VCaP (cell line): ENCODE results near the gene TANGO2.
A peak's percentile ranks its signal among the peaks of the same experiment; 100 is the strongest.

Experiments
- H3K27ac ChIP-seq: fragments of 450-650 bp; 2 replicates; pipeline ENCODE4 v1.5.1; 2017
- TF ChIP-seq, protein P1 (sequence below): fragments of 450-650 bp; conservative IDR thresholded peaks from 2 replicates; pipeline ENCODE4 v1.5.1; 2017; ENCODE audit warnings: mild to moderate bottlenecking, moderate library complexity

Gene TANGO2

DNA sequence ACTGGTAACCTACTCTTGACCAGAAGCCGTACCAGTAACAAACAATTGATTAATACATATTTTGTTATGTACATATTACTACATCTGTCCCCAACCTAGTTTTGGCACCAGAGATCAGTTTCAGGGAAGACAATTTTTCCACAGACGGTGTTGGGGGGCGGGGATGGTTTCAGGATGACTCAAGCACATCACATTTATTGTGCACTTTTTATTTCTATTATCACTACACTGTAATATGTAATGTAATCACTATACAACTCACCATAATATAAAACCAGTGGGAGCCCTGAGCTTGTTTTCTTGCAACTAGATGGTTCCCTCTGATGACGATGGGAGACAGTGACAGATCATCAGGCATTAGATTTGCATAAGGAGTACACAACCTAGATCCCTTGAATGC, 74.6 kb downstream of the TANGO2 start:
- TF ChIP-seq, protein P1, sequence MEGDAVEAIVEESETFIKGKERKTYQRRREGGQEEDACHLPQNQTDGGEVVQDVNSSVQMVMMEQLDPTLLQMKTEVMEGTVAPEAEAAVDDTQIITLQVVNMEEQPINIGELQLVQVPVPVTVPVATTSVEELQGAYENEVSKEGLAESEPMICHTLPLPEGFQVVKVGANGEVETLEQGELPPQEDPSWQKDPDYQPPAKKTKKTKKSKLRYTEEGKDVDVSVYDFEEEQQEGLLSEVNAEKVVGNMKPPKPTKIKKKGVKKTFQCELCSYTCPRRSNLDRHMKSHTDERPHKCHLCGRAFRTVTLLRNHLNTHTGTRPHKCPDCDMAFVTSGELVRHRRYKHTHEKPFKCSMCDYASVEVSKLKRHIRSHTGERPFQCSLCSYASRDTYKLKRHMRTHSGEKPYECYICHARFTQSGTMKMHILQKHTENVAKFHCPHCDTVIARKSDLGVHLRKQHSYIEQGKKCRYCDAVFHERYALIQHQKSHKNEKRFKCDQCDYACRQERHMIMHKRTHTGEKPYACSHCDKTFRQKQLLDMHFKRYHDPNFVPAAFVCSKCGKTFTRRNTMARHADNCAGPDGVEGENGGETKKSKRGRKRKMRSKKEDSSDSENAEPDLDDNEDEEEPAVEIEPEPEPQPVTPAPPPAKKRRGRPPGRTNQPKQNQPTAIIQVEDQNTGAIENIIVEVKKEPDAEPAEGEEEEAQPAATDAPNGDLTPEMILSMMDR = no peak
- no peak overlapping the region for H3K27ac ChIP-seq

DNA sequence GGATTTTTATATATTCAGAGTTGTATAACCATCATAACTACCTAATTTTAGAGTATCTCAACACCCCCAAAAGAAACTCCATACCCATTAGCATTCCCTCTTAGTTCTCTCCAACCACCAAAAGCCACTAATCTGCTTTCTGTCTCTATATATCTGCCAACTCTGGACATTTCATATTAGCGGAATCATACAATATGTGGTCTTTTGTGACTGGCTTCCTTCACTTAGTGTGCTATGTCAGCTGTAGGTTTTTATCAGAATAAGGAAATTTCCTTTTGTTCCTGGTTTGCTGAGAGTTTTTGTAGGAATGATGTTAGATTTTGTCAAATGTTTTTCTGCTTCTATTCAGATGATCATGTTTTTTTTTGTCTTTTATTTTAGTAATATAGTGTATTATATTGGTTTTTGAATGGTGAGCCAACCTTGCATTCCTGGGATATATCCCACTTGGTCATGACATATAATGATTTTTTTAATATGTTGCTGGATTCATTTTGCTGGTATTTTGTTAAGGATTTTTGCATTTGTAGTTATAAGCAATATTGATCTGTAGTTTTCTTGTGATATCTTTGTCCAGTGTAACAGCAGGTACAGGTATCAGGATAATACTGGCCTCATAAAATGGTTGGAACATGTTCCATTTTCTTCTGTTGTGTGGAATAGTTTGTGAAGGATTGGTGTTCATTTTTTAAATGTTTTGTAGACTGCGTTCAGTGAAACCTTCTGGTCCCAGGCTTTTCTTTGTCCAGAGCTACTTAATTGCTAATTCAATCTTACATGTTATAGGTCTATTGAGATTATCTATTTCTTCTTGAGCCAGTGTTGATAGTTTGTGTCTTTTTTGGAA, 75.9 kb downstream of the TANGO2 start:
- TF ChIP-seq, protein P1 = no peak
- no peak overlapping the region for H3K27ac ChIP-seq

DNA sequence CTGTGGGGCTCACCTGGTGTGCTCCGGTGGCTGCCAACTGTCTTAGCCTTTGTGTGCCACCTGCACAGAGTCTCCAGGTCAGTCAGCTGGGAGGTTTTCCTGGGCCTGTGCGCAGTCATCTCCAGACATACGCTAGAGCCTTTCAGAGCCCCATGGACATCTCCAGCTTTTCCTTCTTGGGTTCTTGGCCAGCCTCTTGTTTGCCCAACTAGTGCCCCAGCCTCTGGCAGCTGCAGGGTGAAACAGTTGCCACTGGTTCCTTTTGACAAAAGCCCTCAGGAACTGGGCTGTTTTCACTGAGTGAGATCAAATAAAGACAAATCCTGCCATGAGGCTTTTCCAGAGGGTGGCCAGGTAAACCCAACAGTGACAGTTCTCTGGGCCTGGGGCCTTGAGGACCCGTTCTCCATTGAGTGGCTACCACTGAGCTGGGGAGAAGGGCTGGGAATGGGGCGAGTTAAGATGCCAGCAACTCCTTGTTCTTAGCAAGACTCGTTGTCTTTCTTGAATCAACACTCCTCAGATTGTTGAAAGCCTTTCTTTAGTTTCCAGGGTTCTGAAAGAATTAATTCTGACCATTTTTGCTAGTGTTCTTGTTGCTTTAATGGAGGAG, 78.3 kb downstream of the TANGO2 start:
- H3K27ac ChIP-seq = no peak overlapping the region
- TF ChIP-seq, protein P1 = no peak

DNA sequence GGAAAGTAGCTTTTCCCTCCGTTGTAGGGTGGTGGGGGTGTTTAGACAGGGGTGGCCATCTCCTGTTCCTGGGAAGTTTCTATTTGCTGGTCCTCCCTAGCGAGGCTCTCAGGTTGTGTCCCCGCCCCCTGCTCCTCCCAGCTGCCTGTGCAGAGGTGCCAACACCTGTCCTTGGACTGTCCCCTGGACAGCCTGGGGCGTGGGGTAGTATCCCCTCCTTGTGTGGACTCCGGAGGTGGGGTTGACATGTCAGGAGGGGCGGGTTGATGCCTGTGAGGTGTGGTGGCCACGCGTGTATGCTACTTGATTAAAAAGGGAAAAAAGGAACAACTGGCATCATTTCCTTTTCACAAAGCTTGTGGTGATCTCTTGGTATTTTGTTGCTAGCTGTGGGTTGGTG, 80.7 kb downstream of the TANGO2 start:
- TF ChIP-seq, protein P1 = no peak
- no peak overlapping the region for H3K27ac ChIP-seq

DNA sequence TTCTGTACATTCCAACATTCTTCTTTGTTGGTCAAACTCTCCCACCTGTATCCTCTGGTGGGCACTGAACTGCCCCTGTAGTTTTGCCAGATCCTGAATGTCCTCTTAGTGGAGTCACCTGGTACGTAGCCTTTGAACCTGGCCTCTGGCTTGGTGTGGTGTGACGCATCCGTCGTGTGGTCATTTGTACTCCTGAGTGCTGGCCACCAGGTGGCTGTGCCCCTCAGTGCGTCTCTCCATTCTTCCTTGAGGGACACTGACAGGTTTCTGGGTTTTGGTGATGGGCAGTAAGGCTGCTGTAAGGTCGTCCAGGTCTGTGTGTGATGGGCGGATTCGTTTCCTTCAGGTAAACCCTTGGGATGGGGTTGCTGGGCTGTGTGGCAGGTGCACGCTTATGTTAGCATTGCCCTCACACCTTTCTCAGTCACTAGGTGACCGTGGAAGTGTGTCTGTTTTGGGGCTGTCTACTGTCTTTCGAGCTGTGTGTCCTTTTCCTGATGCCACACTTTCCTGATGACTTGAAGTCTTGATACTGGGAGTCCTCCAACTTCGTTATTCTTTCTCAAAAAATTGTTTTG, 81.4 kb downstream of the TANGO2 start:
- TF ChIP-seq, protein P1 = peak; percentile 28
- H3K27ac ChIP-seq = no peak overlapping the region

DNA sequence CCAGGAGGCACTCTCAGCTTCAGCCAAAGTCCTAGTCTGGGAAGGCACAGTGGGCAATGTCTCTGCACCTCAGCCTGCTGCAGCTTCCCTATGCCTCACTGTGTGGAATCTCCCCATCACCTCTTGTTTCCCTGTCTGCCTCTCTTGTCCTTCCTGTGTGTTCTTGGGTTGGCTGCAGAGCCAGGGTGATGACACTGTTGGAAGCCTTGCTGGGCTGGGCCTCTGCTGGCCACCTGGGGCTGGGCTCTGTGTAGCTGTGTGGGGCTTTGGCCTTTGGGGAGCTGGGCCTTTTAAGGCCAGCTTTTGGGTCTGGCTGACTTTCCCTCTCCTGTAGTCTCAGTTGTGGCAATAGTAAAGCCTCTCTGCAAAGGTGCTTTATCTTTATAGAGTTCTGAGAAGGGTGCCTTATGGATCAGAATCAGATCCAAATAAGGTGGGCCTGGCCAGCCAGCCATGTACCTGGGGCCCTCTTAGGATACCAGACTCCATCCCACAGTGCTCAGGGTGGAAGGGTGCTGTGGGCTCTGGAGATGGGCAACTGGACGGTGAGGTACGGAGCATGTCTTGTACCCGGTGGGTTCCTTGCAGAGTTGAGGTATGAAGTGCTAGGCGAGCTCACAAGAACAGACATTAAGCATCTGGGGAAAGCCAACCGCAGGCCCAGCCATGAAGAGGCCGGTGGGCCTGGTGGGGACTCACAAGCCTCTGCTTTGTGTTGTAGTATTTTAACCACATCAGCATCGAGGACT, 84.7 kb downstream of the TANGO2 start:
- H3K27ac ChIP-seq = no peak overlapping the region
- TF ChIP-seq, protein P1 = no peak
